Neuronal stem cell (in vitro differentiated cells): ENCODE data around the gene ITPK1.
A peak's percentile ranks its signal among the peaks of the same experiment; 100 is the strongest.

Experiments
- DNase-seq: peaks from one replicate; pipeline ENCODE4 v3.0.0-alpha.2; 2013; ENCODE audit warnings: low spot score
- H2AFZ ChIP-seq: one replicate; pipeline ENCODE4 v1.6.1; 2013; ENCODE audit warnings: mild to moderate bottlenecking, low read length, inconsistent platforms
- H2AK5ac ChIP-seq: 2 replicates; pipeline ENCODE4 v1.6.1; 2013; ENCODE audit warnings: low read depth, mild to moderate bottlenecking, inconsistent platforms, low read length, moderate library complexity, mixed read lengths
- H2BK120ac ChIP-seq: 2 replicates; pipeline ENCODE4 v1.6.1; 2013; ENCODE audit warnings: low read depth, mild to moderate bottlenecking, inconsistent platforms, low read length, moderate library complexity, mixed read lengths
- H2BK12ac ChIP-seq: one replicate; pipeline ENCODE4 v1.6.1; 2013; ENCODE audit warnings: low read length, inconsistent platforms
- H2BK15ac ChIP-seq: 2 replicates; pipeline ENCODE4 v1.6.1; 2013; ENCODE audit warnings: mild to moderate bottlenecking, low read length, inconsistent platforms, mixed read lengths
- H2BK5ac ChIP-seq: one replicate; pipeline ENCODE4 v1.6.1; 2013; ENCODE audit warnings: inconsistent platforms, mild to moderate bottlenecking, low read length, moderate library complexity
- H3K14ac ChIP-seq: one replicate; pipeline ENCODE4 v1.6.1; 2013; ENCODE audit warnings: low read length, inconsistent platforms
- H3K18ac ChIP-seq: 2 replicates; pipeline ENCODE4 v1.6.1; 2013; ENCODE audit warnings: low read length, inconsistent platforms
- H3K23ac ChIP-seq: 2 replicates; pipeline ENCODE4 v1.6.1; 2013; ENCODE audit warnings: low read depth, mild to moderate bottlenecking, mixed read lengths, low read length, inconsistent platforms; ENCODE audit not compliant: poor library complexity
- H3K27ac ChIP-seq: replicated peaks from 3 replicates; pipeline ENCODE4 v1.5.1; 2013; ENCODE audit warnings: low read length, inconsistent platforms
- H3K27me3 ChIP-seq, 3 experiments: 2 replicates each; pipeline ENCODE4 v1.6.1; 2013; ENCODE audit warnings: low read length in 3 of 3, mild to moderate bottlenecking in 2 of 3, inconsistent platforms in 1 of 3, low read depth in 1 of 3, mixed read lengths in 1 of 3, moderate library complexity in 1 of 3; ENCODE audit not compliant: control insufficient read depth in 3 of 3, insufficient read depth in 3 of 3
- H3K36me3 ChIP-seq, 2 donors: replicated peaks in 1 of 2; 2 replicates each; pipeline ENCODE4 v1.6.1; 2013; ENCODE audit warnings: low read length in 2 of 2; ENCODE audit not compliant: control insufficient read depth in 2 of 2, insufficient read depth in 2 of 2
- H3K4ac ChIP-seq: 2 replicates; pipeline ENCODE4 v1.6.1; 2013; ENCODE audit warnings: inconsistent platforms, mild to moderate bottlenecking, low read length, moderate library complexity
- H3K4me1 ChIP-seq, 2 donors: 1 replicate in 1 of 2; 2 replicates in 1 of 2; pipeline ENCODE4 v1.6.1; 2013; ENCODE audit warnings: low read length in 2 of 2, low read depth in 1 of 2; ENCODE audit not compliant: control insufficient read depth in 2 of 2, insufficient read depth in 1 of 2
- H3K4me2 ChIP-seq: one replicate; pipeline ENCODE4 v1.6.1; 2013; ENCODE audit warnings: mild to moderate bottlenecking, low read length, inconsistent platforms; ENCODE audit not compliant: insufficient read depth, poor library complexity, severe bottlenecking
- H3K4me3 ChIP-seq, 2 donors: 2 replicates each; pipeline ENCODE4 v1.5.1; 2013; ENCODE audit warnings: low read length in 2 of 2, mild to moderate bottlenecking in 2 of 2, inconsistent platforms in 1 of 2, moderate library complexity in 1 of 2
- H3K79me1 ChIP-seq: one replicate; pipeline ENCODE4 v1.6.1; 2013; ENCODE audit warnings: low read depth, mild to moderate bottlenecking, inconsistent platforms, low read length, moderate library complexity
- H3K9ac ChIP-seq: one replicate; pipeline ENCODE4 v1.6.1; 2013; ENCODE audit warnings: mild to moderate bottlenecking, low read depth, low read length, inconsistent platforms; ENCODE audit not compliant: poor library complexity
- H3K9me3 ChIP-seq, 2 donors: replicated peaks in 1 of 2; 2 replicates each; pipeline versions ENCODE3 to v1.6.1; 2013; ENCODE audit warnings: low read length in 2 of 2, mild to moderate bottlenecking in 2 of 2, inconsistent platforms in 1 of 2, low read depth in 1 of 2, mixed read lengths in 1 of 2, moderate library complexity in 1 of 2; ENCODE audit not compliant: control insufficient read depth in 2 of 2, insufficient read depth in 1 of 2
- H4K8ac ChIP-seq: one replicate; pipeline ENCODE4 v1.6.1; 2013; ENCODE audit warnings: low read depth, mild to moderate bottlenecking, inconsistent platforms, low read length, moderate library complexity
- H4K91ac ChIP-seq: one replicate; pipeline ENCODE4 v1.6.1; 2013; ENCODE audit warnings: low read length, low read depth, mild to moderate bottlenecking, inconsistent platforms; ENCODE audit not compliant: poor library complexity
- WGBS, 2 donors: extraction: QIAGEN DNeasy Blood & Tissue Kit; methylation state at CpG; one replicate each; pipeline ENCODE4 v1.1.7; 2013; ENCODE audit warnings: missing lambda C conversion rate in 2 of 2, mixed read lengths in 1 of 2; ENCODE audit not compliant: insufficient read length in 2 of 2, insufficient replicate concordance in 1 of 2; ENCODE audit errors: extremely low coverage in 2 of 2; 5-methylcytosine and 5-hydroxymethylcytosine counted together

Gene ITPK1

DNA sequence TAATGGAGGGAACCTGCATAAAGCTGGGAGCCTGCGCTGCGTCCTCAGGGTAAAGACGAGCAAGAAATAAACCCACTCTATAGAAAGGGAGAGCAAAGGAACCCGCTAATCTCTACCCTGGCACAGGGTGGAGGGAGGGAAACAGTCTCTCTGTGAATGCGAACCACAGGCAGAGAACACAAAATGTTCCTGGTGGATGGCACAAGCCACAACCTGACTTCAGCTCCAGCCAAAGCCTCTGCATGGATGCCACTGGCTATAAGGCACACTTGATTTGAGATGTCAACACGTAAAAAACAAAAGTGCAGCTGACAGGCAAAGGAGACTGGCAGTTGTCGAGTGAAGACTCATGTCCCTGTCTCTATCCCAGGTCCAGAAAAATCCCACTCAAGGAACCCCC lies 160.3 kb downstream of the ITPK1 start:
- Histone ChIP-seq H2AK5ac (no peak overlapping the region), H2AFZ (no peak overlapping the region), H3K23ac (no peak overlapping the region), H3K9me3 (peaks cover 0 to 4% of the 10 kb centered on the region in 2 donors), H3K4me2 (no peak overlapping the region), H3K14ac (no peak overlapping the region), H3K4ac (no peak overlapping the region), H3K36me3 (peaks cover 8 to 23% of the 10 kb centered on the region in 2 donors), H3K4me1 (peaks cover 0 to 11% of the 10 kb centered on the region in 2 donors), H4K8ac (no peak overlapping the region), H4K91ac (no peak overlapping the region), H3K79me1 (no peaks in the 10 kb centered on the region), H3K9ac (no peak overlapping the region), H3K27ac (no peak overlapping the region), H2BK12ac (no peak overlapping the region), H2BK5ac (no peak overlapping the region), H2BK15ac (no peak overlapping the region), H3K27me3 (no peaks in the 10 kb centered on the region), H3K4me3 (no peak overlapping the region), H2BK120ac (no peak overlapping the region), H3K18ac (no peak overlapping the region)
- no CpG with 5 or more reads among the region's 7 CpGs for WGBS, 2 donors
- no peak for DNase-seq

DNA sequence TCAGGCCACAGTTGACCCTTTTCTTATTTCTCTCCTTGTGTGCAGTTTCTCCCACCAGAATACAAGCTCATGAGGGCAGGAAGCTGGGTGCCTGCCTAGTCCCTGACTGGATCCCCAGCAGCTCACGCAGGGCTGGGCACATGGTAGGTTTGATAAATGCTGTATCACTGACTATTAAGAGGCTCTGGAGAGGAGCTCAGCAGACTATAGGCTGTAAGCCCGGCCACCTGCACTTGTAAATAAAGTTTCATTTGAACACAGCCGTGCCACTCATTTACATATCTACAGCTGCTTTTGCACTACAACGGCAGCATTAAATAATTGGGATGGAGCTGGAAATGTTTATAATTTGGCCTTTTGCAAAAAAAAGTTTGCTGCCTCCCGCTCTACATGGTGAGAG lies 160.8 kb downstream of the ITPK1 start:
- Histone ChIP-seq H3K27ac (no peak overlapping the region), H4K8ac (no peak overlapping the region), H3K27me3 (no peaks in the 10 kb centered on the region), H3K4me2 (no peak overlapping the region), H3K23ac (no peak overlapping the region), H3K79me1 (no peaks in the 10 kb centered on the region), H2BK5ac (no peak overlapping the region), H2AK5ac (no peak overlapping the region), H4K91ac (no peak overlapping the region), H2AFZ (no peak overlapping the region), H3K9ac (no peak overlapping the region), H3K9me3 (peaks cover 0 to 4% of the 10 kb centered on the region in 2 donors), H3K36me3 (peaks cover 8 to 24% of the 10 kb centered on the region in 2 donors), H3K4ac (no peak overlapping the region), H3K4me1 (peaks cover 0 to 11% of the 10 kb centered on the region in 2 donors), H2BK12ac (no peak overlapping the region), H3K18ac (no peak overlapping the region), H2BK120ac (no peak overlapping the region), H2BK15ac (no peak overlapping the region), H3K14ac (no peak overlapping the region), H3K4me3 (no peak overlapping the region)
- no CpG with 5 or more reads among the region's 5 CpGs for WGBS, 2 donors
- DNase-seq = no peak

DNA sequence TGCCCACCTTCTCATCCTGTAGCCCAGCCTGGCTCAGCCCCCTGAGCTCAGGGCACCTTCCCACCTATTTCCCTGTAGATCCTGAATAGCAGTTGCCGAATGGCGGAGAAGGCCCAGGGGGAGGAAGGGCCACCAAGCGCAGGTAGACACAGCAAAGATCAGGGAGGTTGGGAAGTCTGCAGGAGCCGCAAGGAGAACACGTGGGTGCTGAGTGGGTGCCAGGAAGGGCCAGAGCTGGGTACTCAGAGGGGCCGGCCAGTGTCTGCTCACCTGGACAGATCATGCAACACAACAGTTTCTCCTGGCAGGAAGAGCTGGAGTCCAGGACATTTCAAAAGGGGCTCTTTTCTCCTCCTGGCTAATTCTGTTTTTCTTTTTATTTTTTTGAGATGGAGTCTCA lies 162.2 kb downstream of the ITPK1 start:
- Histone ChIP-seq H2BK5ac (no peak overlapping the region), H3K27me3 (no peaks in the 10 kb centered on the region), H3K36me3 (peaks cover 6 to 24% of the 10 kb centered on the region in 2 donors), H4K8ac (no peak overlapping the region), H3K18ac (no peak overlapping the region), H3K9me3 (peaks cover 0 to 4% of the 10 kb centered on the region in 2 donors), H2BK12ac (no peak overlapping the region), H2AFZ (no peak overlapping the region), H3K4ac (no peak overlapping the region), H3K14ac (no peak overlapping the region), H3K27ac (no peak overlapping the region), H2BK120ac (no peak overlapping the region), H3K4me3 (no peak overlapping the region), H4K91ac (no peak overlapping the region), H3K9ac (no peak overlapping the region), H2BK15ac (no peak overlapping the region), H3K4me1 (no peaks in the 10 kb centered on the region), H3K23ac (no peak overlapping the region), H3K4me2 (no peak overlapping the region), H2AK5ac (no peak overlapping the region), H3K79me1 (no peaks in the 10 kb centered on the region)
- no peak for DNase-seq
- WGBS, 2 donors = no CpG with 5 or more reads among the region's 6 CpGs

DNA sequence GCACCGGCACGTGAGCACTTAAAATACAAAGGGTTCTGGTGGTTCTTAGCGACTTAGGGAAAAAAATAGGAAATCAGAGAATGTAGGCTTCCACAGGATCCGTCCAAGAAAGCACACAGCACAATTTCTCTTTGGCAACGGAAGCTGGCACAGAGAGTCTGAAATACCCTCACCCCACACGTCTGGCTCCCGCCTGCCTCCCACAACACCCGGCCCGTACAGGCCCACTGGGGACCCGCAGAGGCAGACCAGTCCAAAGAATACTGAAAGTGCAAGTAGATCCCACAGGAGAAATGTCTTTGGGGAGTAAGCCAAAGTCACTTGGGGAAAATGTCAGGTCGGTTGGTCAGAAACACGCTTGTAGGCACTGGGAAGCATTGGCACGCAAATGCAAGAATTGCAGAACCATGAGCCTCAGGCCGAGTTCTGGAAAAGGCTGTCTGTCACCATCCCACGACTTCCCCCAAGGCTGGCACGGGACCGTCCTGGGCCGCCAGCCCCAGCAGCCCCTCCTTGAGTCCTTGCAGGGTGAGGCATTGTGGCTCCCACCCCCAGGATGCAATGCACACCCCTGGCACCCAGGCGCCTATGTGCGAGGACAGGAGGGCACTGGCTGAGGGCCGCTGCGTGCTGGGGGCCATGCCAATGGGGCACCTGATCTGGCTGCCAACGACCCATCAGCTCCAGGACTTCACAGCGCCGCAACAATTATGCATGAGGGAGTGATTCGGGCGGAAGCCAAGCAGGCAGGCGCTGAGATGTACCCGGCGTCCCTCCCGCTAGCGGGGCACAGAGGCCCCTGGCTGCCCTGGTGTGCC lies 163.0 kb downstream of the ITPK1 start:
- no peaks in the 10 kb centered on the region for H3K9me3 ChIP-seq
- no peak overlapping the region for H2BK15ac ChIP-seq
- no peaks in the 10 kb centered on the region for H3K27me3 ChIP-seq
- H3K4ac ChIP-seq = no peak overlapping the region
- no peak overlapping the region for H3K18ac ChIP-seq
- H3K4me3 ChIP-seq = no peak overlapping the region
- no peak overlapping the region for H3K27ac ChIP-seq
- DNase-seq = no peak
- H4K91ac ChIP-seq = no peak overlapping the region
- no peak overlapping the region for H2AFZ ChIP-seq
- H2AK5ac ChIP-seq = peak overlapping the region; percentile 51
- no peaks in the 10 kb centered on the region for H3K4me1 ChIP-seq
- H3K23ac ChIP-seq = peak overlapping the region; percentile 13
- no peak overlapping the region for H3K9ac ChIP-seq
- H2BK5ac ChIP-seq = no peak overlapping the region
- H2BK120ac ChIP-seq = peak overlapping the region; percentile 26
- no CpG with 5 or more reads among the region's 32 CpGs for WGBS, 2 donors
- H3K79me1 ChIP-seq = no peaks in the 10 kb centered on the region
- no peak overlapping the region for H4K8ac ChIP-seq
- no peak overlapping the region for H3K14ac ChIP-seq
- H2BK12ac ChIP-seq = no peak overlapping the region
- H3K36me3 ChIP-seq = peaks cover 0 to 17% of the 10 kb centered on the region in 2 donors
- no peak overlapping the region for H3K4me2 ChIP-seq
